ENCODE data around the gene TSPYL4.

TSPYL4 gene

GRCh38 chr6:116268589-116269293, 14.9 kb upstream of the TSPYL4 start:
- peak; percentile 92 to 96 for DNase-seq

GRCh38 chr6:116267836-116268588, 14.1 kb upstream of the TSPYL4 start:
- peak; percentile 29 to 36 for DNase-seq

GRCh38 chr6:116266803-116267202, 12.9 kb upstream of the TSPYL4 start:
- no peak for DNase-seq

GRCh38 chr6:116265041-116265829, 11.4 kb upstream of the TSPYL4 start:
- no peak for DNase-seq

GRCh38 chr6:116263353-116263752, 9.5 kb upstream of the TSPYL4 start:
- no peak for DNase-seq

GRCh38 chr6:116258520-116258919, 4.6 kb upstream of the TSPYL4 start:
- no peak for DNase-seq

GRCh38 chr6:116256694-116257093, 2.8 kb upstream of the TSPYL4 start:
- DNase-seq: no peak

GRCh38 chr6:116255246-116255800, 1.4 kb upstream of the TSPYL4 start:
- DNase-seq: no peak

GRCh38 chr6:116254297-116255056, 602 bp upstream of the TSPYL4 start:
- DNase-seq: peak in 1 of 2 experiments; percentile 17

- no peak for DNase-seq
Measured at GRCh38 chr6:116253188-116253504, 729 bp downstream of the TSPYL4 start.

- no peak for DNase-seq
Measured at GRCh38 chr6:116251568-116252384, 2.1 kb downstream of the TSPYL4 start.

- no peak for DNase-seq
Measured at GRCh38 chr6:116248577-116248976, 5.3 kb downstream of the TSPYL4 start.

GRCh38 chr6:116247285-116247684, 6.6 kb downstream of the TSPYL4 start:
- no peak for DNase-seq

GRCh38 chr6:116246089-116246488, 7.8 kb downstream of the TSPYL4 start:
- no peak for DNase-seq

- DNase-seq: no peak
Measured at GRCh38 chr6:116244284-116244683, 9.6 kb downstream of the TSPYL4 start.

GRCh38 chr6:116239856-116240255, 14.0 kb downstream of the TSPYL4 start:
- no peak for DNase-seq

GRCh38 chr6:116239256-116239655, 14.6 kb downstream of the TSPYL4 start:
- no peak for DNase-seq

GRCh38 chr6:116238083-116238482, 15.8 kb downstream of the TSPYL4 start:
- DNase-seq: no peak

GRCh38 chr6:116234689-116235088, 19.2 kb downstream of the TSPYL4 start:
- DNase-seq: no peak

- DNase-seq: no peak
Measured at GRCh38 chr6:116229287-116229913, 24.5 kb downstream of the TSPYL4 start.

GRCh38 chr6:116223355-116223754, 30.5 kb downstream of the TSPYL4 start:
- no peak for DNase-seq
